IPS-NIHi7 (cell line): ENCODE data around the gene TBC1D25.

Experiments used
- DNase-seq: peaks from one replicate; pipeline ENCODE4 v3.0.0; 2012; ENCODE audit warnings: mixed read lengths; ENCODE audit errors: extremely low spot score

TBC1D25 gene

DNA sequence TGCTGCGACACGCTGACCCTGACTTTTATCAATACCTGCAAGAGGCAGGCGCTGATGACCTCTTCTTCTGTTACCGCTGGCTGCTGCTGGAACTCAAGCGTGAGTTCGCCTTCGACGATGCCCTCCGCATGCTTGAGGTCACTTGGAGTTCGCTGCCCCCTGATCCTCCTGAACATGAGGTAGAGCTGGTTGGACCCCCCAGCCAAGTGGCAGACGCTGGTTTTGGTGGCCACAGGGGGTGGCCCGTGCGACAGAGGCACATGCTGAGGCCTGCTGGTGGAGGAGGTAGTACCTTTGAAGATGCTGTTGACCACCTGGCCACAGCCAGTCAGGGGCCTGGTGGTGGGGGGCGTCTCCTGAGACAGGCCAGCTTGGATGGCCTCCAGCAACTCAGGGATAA is 20.5 kb downstream of the TBC1D25 start:
- no peak for DNase-seq

- DNase-seq, result no peak
Observed at GRCh38 chrX:48560681-48561080, 21.2 kb downstream of the TBC1D25 start.

GRCh38 chrX:48569958-48570357 is 30.4 kb downstream of the TBC1D25 start:
- no peak for DNase-seq

GRCh38 chrX:48573690-48574269 is 34.3 kb downstream of the TBC1D25 start:
- no peak for DNase-seq

DNA sequence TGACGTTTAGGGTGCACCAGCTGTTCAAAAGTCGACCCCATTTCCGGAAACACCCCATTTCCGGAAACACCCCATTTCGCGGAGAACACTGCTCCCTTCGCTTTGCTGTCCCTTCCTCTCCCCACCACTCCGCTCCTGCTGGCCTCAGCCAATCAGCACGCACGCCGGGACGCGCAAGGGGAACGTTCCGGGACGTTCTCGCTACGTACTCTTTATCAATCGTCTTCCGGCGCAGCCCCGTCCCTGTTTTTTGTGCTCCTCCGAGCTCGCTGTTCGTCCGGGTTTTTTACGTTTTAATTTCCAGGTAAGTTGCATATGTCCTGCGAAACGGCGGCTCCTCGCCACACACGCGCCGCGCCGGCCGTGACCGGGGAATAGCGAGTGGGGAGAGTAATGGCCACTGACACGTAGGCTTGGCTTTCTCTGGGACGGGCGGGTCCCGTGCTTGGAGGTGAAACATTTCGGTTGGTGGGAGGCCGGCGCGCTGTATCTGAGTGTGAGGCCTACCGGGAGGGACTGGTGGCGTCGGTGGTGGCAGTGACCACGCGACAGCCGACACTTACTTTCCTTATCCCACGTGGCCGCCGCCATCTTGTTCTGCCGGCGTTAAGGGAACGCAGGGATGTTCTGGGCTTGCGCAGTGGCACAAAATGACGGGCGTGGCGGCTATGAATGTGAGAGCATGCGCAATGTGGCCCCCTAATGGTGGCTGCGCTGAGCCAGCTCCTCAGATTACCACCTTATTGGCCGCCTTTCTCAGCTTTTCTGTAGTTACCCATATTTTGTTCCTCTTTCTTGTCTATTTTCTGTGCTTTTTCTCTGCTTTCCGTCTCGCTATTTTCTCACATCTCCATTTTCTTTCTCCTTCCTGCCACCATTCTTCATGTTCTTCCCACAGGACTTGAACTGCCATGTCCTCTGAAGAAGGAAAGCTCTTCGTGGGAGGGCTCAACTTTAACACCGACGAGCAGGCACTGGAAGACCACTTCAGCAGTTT is 35.1 kb downstream of the TBC1D25 start, which contains the start of gene RBM3:
Gene RBM3, plus strand, starts transcription at position 215 of the 997 bp plus-strand sequence. Its CDS starts 697 bp downstream, at position 912.
- DNase-seq, result peak; percentile 85

- DNase-seq, result no peak
Observed at GRCh38 chrX:48575642-48576041, 36.1 kb downstream of the TBC1D25 start.

GRCh38 chrX:48576108-48576507 is 36.6 kb downstream of the TBC1D25 start:
- DNase-seq, result no peak

- no peak for DNase-seq
Observed at GRCh38 chrX:48578661-48579128, 39.2 kb downstream of the TBC1D25 start.

DNA sequence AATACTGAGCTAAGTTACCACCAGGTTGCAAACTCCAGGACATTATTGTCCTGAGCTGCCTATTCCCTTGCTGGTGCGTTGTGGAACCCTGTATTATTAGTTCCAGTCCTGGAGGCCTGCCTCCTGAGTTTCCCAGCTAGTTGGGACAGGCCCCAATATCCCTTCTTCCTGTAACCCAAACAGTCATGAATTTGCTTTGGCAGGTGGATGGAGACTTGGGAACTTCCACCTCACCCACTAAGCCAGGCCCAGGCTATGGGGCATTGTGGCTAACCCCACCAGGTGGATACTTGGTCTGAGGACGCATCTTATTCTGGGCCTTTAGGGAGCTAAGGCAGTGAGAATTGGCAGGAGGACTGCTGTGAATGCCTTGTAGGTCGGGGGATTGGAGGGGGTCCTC is 39.7 kb downstream of the TBC1D25 start:
- DNase-seq, result no peak

DNA sequence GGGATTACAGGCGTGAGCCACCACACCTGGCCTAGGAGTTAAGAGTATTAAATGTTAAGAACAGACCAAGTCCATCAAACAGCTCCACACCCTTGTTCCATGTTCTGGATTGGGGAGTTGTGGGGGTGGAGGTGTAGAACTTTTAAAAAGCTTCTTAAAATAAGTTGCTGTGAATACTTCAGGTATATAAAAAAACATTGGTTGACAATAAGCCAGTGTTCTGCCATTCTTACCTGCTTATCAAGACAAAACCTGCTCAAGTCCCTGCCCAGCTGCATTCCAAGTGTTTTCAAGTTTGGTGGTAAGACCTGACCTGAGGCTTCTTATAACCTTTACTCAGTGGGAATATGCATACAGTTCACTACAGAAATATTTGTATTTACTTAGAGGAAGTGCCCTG is 41.1 kb downstream of the TBC1D25 start:
- no peak for DNase-seq

DNA sequence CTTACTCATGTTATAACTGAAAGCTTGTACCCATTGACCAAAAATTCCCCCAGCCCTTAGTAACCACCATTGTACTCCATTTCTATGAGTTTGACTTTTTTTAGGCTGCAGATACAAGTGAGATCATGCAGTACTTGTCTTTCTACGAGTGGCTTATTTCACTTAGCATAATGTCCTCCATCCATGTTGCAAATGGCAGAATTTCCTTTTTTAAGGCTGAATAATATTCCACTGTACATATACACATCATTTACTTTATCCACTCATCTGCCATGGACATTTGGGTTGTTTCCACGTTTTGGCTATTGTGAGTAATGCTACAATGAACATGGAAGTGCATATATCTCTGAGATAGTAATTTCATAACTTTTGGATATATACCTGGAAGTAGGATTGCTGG is 45.2 kb downstream of the TBC1D25 start:
- DNase-seq, result no peak

GRCh38 chrX:48589482-48590162 is 50.1 kb downstream of the TBC1D25 start:
- DNase-seq, result no peak

DNA sequence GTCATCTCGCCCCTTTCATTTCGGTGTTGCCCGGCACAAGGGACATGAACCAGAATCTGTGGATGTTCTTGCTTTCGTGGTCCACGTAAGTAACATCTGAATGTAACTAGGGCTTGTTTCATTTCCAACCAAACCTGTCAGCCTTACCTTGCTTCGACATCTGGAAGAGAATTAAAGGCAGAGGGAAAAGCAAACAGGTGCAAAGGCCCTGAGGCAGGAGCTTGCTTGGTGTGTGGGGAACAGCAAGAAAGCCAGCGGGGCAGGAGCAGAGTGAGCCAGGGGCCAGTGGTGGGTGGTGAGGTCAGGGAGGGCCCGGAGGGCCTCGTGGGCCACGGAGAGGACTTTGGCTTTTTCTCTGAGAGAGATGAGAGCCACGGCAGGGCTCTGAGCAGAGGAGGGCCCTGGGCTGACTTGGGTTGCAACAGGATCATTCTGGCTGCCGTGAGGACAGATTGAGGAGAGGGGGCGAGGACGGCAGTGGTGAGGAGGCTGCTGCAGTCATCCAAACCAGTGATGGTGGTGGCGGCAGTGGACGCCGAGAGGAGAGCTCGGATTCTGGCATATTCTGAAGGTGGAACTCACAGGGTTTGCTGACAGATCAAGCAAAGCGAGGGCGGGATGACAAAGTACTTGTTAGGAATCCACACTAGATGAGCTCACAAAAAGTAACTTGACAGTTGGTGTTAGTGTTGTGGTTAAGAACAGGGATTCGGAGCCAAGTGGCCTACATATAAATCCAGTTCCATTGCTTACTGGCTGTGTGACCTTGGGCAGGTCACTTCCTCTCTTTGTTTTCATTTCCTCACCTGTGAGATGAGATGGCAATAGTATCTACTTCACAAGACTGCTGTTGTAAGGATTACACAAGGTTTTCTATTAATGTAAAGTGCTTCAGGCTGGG is 50.9 kb downstream of the TBC1D25 start:
- no peak for DNase-seq

GRCh38 chrX:48591255-48591791 is 51.8 kb downstream of the TBC1D25 start:
- DNase-seq, result no peak

GRCh38 chrX:48592971-48593370 is 53.5 kb downstream of the TBC1D25 start:
- DNase-seq, result no peak

DNA sequence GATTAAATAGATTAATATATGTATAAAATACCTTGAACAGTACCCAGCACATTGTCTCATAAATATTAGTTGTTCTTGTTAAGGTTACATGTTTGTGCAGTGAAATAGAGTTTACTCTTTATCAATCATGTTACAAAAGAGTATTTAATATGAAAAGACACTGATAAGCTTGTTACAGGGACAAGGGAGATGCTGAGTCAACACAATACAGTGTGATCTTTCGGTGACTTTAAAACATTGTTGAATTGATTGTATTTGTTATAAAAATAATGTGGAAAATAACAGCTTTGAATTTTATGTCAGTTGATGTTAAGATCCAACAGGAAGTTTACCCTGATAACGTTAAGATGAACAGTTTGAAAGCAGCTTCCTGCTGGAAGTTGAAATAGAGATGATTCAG is 56.4 kb downstream of the TBC1D25 start:
- DNase-seq, result no peak

DNA sequence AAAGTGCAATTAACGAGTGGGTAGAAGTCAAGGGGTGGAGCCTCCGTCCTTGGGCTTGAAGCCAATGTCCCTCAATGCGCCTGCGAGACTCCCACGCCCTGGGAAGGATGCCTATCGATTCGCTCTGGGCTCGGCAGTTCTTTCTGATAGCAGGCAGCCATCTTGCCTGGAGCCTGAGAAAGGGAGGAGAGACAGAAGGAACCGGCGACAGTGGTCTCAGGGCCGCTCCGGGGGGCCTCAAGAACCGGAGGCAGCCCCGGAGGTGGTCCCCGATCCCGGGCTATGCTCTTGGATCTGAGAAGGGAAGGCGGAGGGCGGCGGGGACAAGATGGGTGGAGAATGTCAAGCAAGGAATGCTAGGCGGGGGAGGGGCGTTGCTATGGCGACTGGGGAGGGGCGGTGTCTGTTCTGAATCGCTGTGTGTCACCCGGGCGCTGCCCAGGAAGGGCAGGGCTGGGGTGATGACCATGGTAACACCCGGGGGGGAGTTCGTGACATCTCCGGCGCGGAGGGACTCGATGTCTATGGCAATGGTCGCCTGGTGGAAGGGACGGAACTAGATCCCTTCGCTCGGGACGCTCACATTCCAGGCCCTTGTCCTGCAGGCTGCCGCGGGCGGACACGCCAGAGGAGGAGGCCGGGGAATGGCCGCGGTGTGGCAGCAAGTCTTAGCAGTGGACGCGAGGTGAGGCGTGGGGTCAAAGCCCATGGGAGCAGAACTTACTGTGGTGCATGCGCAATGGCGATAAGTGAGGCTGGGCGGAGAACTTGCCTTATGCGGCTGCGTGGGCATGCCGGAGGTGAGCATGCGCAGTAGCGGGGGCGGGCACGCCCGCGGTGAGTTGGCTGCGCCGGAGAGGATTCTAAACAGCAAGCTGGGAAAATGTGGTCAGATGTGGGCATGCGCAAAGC is 58.1 kb downstream of the TBC1D25 start, which contains the start of gene WDR13:
Gene WDR13, plus strand, starts transcription at position 140 of the 912 bp plus-strand sequence. Its CDS starts 505 bp downstream, at position 645.
- DNase-seq, result peak; percentile 88

- no peak for DNase-seq
Observed at GRCh38 chrX:48598614-48599013, 59.1 kb downstream of the TBC1D25 start.

DNA sequence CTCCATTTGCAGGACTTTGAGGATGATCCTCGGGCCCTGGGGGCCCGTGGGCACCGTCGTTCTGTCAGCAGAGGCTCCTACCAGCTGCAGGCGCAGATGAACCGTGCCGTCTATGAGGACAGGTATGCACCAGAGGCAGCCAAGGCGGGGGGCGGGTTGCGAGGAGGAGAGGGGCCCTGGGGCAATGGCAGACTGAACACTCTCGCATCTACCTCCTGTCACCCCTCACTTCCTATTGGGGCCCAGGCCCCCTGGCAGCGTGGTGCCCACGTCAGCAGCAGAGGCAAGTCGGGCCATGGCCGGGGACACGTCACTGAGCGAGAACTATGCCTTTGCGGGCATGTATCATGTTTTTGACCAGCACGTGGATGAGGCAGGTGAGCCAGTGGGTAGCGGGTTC is 59.8 kb downstream of the TBC1D25 start:
- DNase-seq, result no peak

- DNase-seq, result peak; percentile 1
Observed at GRCh38 chrX:48600226-48600625, 60.7 kb downstream of the TBC1D25 start.
